Liver (tissue), 9 donors: ENCODE results near the gene ARFIP1. TPM values are rescaled to one million over a fixed set of nuclear protein-coding genes. Genes with fewer than 3 reads are reported as not detected.

ENCODE experiments used
- DNase-seq: peaks from one replicate; pipeline ENCODE4 v3.0.0-alpha.2; 2017; ENCODE audit warnings: low spot score
- H3K27ac ChIP-seq, 2 donors: one replicate each; pipeline ENCODE4 v1.7.0; 2013; ENCODE audit warnings: inconsistent platforms in 2 of 2, low read length in 2 of 2, control low read depth in 1 of 2, low read depth in 1 of 2, mild to moderate bottlenecking in 1 of 2
- H3K27me3 ChIP-seq, 4 donors: one replicate each; pipeline versions ENCODE4 v1.6.1 to v1.7.0; 2013; ENCODE audit warnings: low read length in 3 of 4, inconsistent platforms in 1 of 4, mild to moderate bottlenecking in 1 of 4, moderate library complexity in 1 of 4; ENCODE audit not compliant: control insufficient read depth in 4 of 4, insufficient read depth in 4 of 4
- H3K36me3 ChIP-seq, 4 donors: one replicate each; pipeline versions ENCODE4 v1.6.1 to v1.7.0; 2013; ENCODE audit warnings: low read length in 3 of 4, mild to moderate bottlenecking in 3 of 4, low read depth in 1 of 4, moderate library complexity in 1 of 4; ENCODE audit not compliant: control insufficient read depth in 4 of 4, insufficient read depth in 3 of 4
- H3K4me1 ChIP-seq, 4 donors: one replicate each; pipeline versions ENCODE4 v1.6.1 to v1.7.0; 2013; ENCODE audit warnings: low read length in 3 of 4, mild to moderate bottlenecking in 3 of 4, moderate library complexity in 1 of 4; ENCODE audit not compliant: control insufficient read depth in 4 of 4, insufficient read depth in 4 of 4
- H3K4me3 ChIP-seq, 3 donors: one replicate each; pipeline versions ENCODE4 v1.6.1 to v1.7.0; 2013; ENCODE audit warnings: low read length in 3 of 3, control low read depth in 1 of 3, low read depth in 1 of 3, mild to moderate bottlenecking in 1 of 3
- H3K9ac ChIP-seq, 2 donors: one replicate each; pipeline ENCODE4 v1.7.0; 2013; ENCODE audit warnings: low read length in 2 of 2, mild to moderate bottlenecking in 2 of 2, moderate library complexity in 2 of 2, control low read depth in 1 of 2, low read depth in 1 of 2
- H3K9me3 ChIP-seq, 4 donors: one replicate each; pipeline versions ENCODE4 v1.6.1 to v1.7.0; 2013; ENCODE audit warnings: low read length in 3 of 4; ENCODE audit not compliant: control insufficient read depth in 4 of 4
- EGR1 ChIP-seq, 2 donors: IDR thresholded peaks; 2 replicates each; pipeline ENCODE4 v1.6.1; 2016 to 2018; ENCODE audit warnings: antibody characterized with exemption in 2 of 2, low read depth in 2 of 2
- FOXA1 ChIP-seq: IDR thresholded peaks from 2 replicates; pipeline ENCODE4 v1.6.1; 2016; ENCODE audit warnings: antibody characterized with exemption
- FOXA2 ChIP-seq: IDR thresholded peaks from 2 replicates; pipeline ENCODE4 v1.6.1; 2016; ENCODE audit warnings: antibody characterized with exemption
- GABPA ChIP-seq, 2 donors: IDR thresholded peaks in 1 of 2; conservative IDR thresholded peaks in 1 of 2; 2 replicates each; pipeline ENCODE4 v1.6.1; 2016; ENCODE audit warnings: antibody characterized with exemption in 2 of 2, mild to moderate bottlenecking in 1 of 2, moderate library complexity in 1 of 2
- HNF4A ChIP-seq, 2 donors: conservative IDR thresholded peaks; 2 replicates each; pipeline ENCODE4 v1.6.1; 2016; ENCODE audit warnings: antibody characterized with exemption in 2 of 2, mild to moderate bottlenecking in 2 of 2
- HNF4G ChIP-seq: IDR thresholded peaks from 2 replicates; pipeline ENCODE4 v1.6.1; 2016; ENCODE audit warnings: antibody characterized with exemption
- JUND ChIP-seq, 2 donors: IDR thresholded peaks; 2 replicates each; pipeline ENCODE4 v1.6.1; 2016; ENCODE audit warnings: antibody characterized with exemption in 2 of 2
- NR2F2 ChIP-seq: IDR thresholded peaks from 2 replicates; pipeline ENCODE4 v1.6.1; 2016; ENCODE audit warnings: antibody characterized with exemption
- RAD21 ChIP-seq, 2 donors: IDR thresholded peaks; 2 replicates each; pipeline ENCODE4 v1.6.1; 2016; ENCODE audit warnings: antibody characterized with exemption in 2 of 2, mild to moderate bottlenecking in 2 of 2
- REST ChIP-seq: IDR thresholded peaks from 2 replicates; pipeline ENCODE4 v1.6.1; 2016; ENCODE audit warnings: antibody characterized with exemption, mild to moderate bottlenecking
- RXRA ChIP-seq, 2 donors: IDR thresholded peaks; 2 replicates each; pipeline ENCODE4 v1.6.1; 2017 to 2018; ENCODE audit warnings: antibody characterized with exemption in 2 of 2, mild to moderate bottlenecking in 1 of 2
- SP1 ChIP-seq: IDR thresholded peaks from 2 replicates; pipeline ENCODE4 v1.6.1; 2018; ENCODE audit warnings: antibody characterized with exemption, mild to moderate bottlenecking
- TAF1 ChIP-seq: conservative IDR thresholded peaks from 2 replicates; pipeline ENCODE4 v1.6.1; 2016; ENCODE audit warnings: antibody characterized with exemption, mild to moderate bottlenecking
- YY1 ChIP-seq: IDR thresholded peaks from 2 replicates; pipeline ENCODE4 v1.6.1; 2016; ENCODE audit warnings: antibody characterized with exemption, mild to moderate bottlenecking
- ZBTB33 ChIP-seq: IDR thresholded peaks from 2 replicates; pipeline ENCODE4 v1.6.1; 2016; ENCODE audit warnings: antibody characterized with exemption
- WGBS: extraction: QIAGEN DNeasy Blood & Tissue Kit; methylation state at CpG from one replicate; pipeline ENCODE4 v1.1.7; 2013; 5-methylcytosine and 5-hydroxymethylcytosine counted together
- polyA plus RNA-seq, 2 donors: library from polyadenylated mRNA; stranded (reverse) in 1 of 2; unstranded in 1 of 2; fragments of 200-250 nt in 1 of 2; fragments of >200 nt in 1 of 2; fragmentation: Nextera tagmentation in 1 of 2; extraction: Ambion mirVana in 1 of 2; gene quantifications; one replicate each; pipeline versions ENCODE4 v1.2.1 to v1.2.3, GENCODE V29; 2013 to 2015
- total RNA-seq, 2 donors: library from RNA; depleted of rRNA; stranded (reverse); fragments of >200 nt; gene quantifications; one replicate each; pipeline ENCODE4 v1.2.3, GENCODE V29; 2014
- TF ChIP-seq, protein P1 (sequence below): IDR thresholded peaks from 2 replicates; pipeline ENCODE4 v1.6.1; 2016; ENCODE audit warnings: antibody characterized with exemption
- TF ChIP-seq, protein P2 (sequence below): IDR thresholded peaks from 2 replicates; pipeline ENCODE4 v1.6.1; 2016; ENCODE audit warnings: antibody characterized with exemption
- TF ChIP-seq, protein P3 (sequence below): fragments of 150-350 bp; IDR thresholded peaks from 2 replicates; pipeline ENCODE4 v1.5.1; 2017; ENCODE audit warnings: improper control_type of control experiment, low read depth, low read length; ENCODE audit not compliant: missing input control
- donor health status: healthy.
- donor health status: healthy.
- donor health status: healthy.
- donor health status: healthy.
- donor health status: healthy.

ARFIP1 gene
- total and polyA plus RNA-seq, 4 donors, result 6.8 to 16.8 (median 14.9) TPM

- H3K9ac ChIP-seq, result no peak overlapping the region
- no peaks in the 10 kb centered on the region for H3K9me3 ChIP-seq
- no peak overlapping the region for H3K27ac ChIP-seq
- no peak overlapping the region for H3K4me3 ChIP-seq
- DNase-seq, result no peak
- no peak for TF ChIP-seq FOXA2
- TF ChIP-seq EGR1 (IDR thresholded peaks at IDR 0.05; ENCODE audit: low read depth in 2 of 2), result no peak
- TF ChIP-seq FOXA1, result no peak
- TF ChIP-seq, protein P1, sequence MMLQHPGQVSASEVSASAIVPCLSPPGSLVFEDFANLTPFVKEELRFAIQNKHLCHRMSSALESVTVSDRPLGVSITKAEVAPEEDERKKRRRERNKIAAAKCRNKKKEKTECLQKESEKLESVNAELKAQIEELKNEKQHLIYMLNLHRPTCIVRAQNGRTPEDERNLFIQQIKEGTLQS, result no peak
- TF ChIP-seq, protein P2, sequence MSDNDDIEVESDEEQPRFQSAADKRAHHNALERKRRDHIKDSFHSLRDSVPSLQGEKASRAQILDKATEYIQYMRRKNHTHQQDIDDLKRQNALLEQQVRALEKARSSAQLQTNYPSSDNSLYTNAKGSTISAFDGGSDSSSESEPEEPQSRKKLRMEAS, result no peak
- TF ChIP-seq GABPA (IDR thresholded peaks at IDR 0.05 in 1 of 2, conservative IDR thresholded peaks at IDR 0.05 in 1 of 2), result no peak
- no peak for TF ChIP-seq TAF1
- TF ChIP-seq RXRA (IDR thresholded peaks at IDR 0.05), result no peak
- TF ChIP-seq ZBTB33, result no peak
- TF ChIP-seq YY1, result no peak
- no peak for TF ChIP-seq RAD21 (IDR thresholded peaks at IDR 0.05)
- TF ChIP-seq NR2F2, result no peak
- TF ChIP-seq REST, result no peak
- TF ChIP-seq HNF4A (conservative IDR thresholded peaks at IDR 0.05), result no peak
- TF ChIP-seq, protein P3, sequence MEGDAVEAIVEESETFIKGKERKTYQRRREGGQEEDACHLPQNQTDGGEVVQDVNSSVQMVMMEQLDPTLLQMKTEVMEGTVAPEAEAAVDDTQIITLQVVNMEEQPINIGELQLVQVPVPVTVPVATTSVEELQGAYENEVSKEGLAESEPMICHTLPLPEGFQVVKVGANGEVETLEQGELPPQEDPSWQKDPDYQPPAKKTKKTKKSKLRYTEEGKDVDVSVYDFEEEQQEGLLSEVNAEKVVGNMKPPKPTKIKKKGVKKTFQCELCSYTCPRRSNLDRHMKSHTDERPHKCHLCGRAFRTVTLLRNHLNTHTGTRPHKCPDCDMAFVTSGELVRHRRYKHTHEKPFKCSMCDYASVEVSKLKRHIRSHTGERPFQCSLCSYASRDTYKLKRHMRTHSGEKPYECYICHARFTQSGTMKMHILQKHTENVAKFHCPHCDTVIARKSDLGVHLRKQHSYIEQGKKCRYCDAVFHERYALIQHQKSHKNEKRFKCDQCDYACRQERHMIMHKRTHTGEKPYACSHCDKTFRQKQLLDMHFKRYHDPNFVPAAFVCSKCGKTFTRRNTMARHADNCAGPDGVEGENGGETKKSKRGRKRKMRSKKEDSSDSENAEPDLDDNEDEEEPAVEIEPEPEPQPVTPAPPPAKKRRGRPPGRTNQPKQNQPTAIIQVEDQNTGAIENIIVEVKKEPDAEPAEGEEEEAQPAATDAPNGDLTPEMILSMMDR, result no peak
- no peak for TF ChIP-seq SP1
- no peak for TF ChIP-seq JUND (IDR thresholded peaks at IDR 0.05)
- no peak for TF ChIP-seq HNF4G
- WGBS, result 90% methylated on average over 2 of the region's 2 CpGs
- no peaks in the 10 kb centered on the region for H3K36me3 ChIP-seq
- H3K4me1 ChIP-seq, result peaks cover 15 to 28% (median 26%) of the 10 kb centered on the region in 4 donors
- H3K27me3 ChIP-seq, result peaks cover 0 to 5% (median 2%) of the 10 kb centered on the region in 4 donors
Measured at GRCh38 chr4:152940461-152940860, 160.7 kb downstream of the ARFIP1 start.
